H1 (cell line): ENCODE measurements around the gene BRIP1. TPM values are rescaled to one million over a fixed set of nuclear protein-coding genes. Genes with fewer than 3 reads are reported as not detected.

Experiments
- CTCF ChIA-PET: fragments of 300-600 bp; sonication (Branson Sonifier 250); formaldehyde crosslinking; loops from one replicate; lab custom pipeline; 2021; ENCODE audit not compliant: partially characterized antibody; lab: Charles Lee
- POLR2A ChIA-PET: fragments of 300-600 bp; sonication (Branson Sonifier 250); formaldehyde crosslinking; loops from one replicate; lab custom pipeline; 2021; ENCODE audit warnings: inconsistent platforms; ENCODE audit not compliant: partially characterized antibody; lab: Charles Lee
- DNase-seq, 2 experiments: peaks; one replicate each; pipeline versions ENCODE4 v3.0.0 to v3.0.0-alpha.2; 2010 to 2022; ENCODE audit warnings: low spot score in 2 of 2, low read depth in 1 of 2, mixed read lengths in 1 of 2
- FAIRE-seq: peaks from 2 replicates; lab custom pipeline; 2011; peaks lifted over from hg19 to GRCh38; lab: Jason Lieb, UNC
- H2AFZ ChIP-seq: 2 replicates; pipeline ENCODE4 v1.8.1; 2012; ENCODE audit warnings: low read length, inconsistent platforms
- H2AK5ac ChIP-seq: 2 replicates; pipeline ENCODE4 v1.6.1; 2013; ENCODE audit warnings: low read depth, low read length
- H2BK120ac ChIP-seq: replicated peaks from 2 replicates; pipeline ENCODE3; 2013; ENCODE audit warnings: low read depth, low read length, inconsistent platforms
- H2BK12ac ChIP-seq: 2 replicates; pipeline ENCODE4 v1.6.1; 2013; ENCODE audit warnings: low read depth, low read length
- H2BK15ac ChIP-seq: 2 replicates; pipeline ENCODE4 v1.6.1; 2013; ENCODE audit warnings: low read length
- H2BK20ac ChIP-seq: 2 replicates; pipeline ENCODE4 v1.6.1; 2013; ENCODE audit warnings: low read length
- H2BK5ac ChIP-seq: 2 replicates; pipeline ENCODE4 v1.6.1; 2013; ENCODE audit warnings: low read depth, low read length
- H3K14ac ChIP-seq: 2 replicates; pipeline ENCODE4 v1.6.1; 2013; ENCODE audit warnings: inconsistent platforms; ENCODE audit not compliant: insufficient read length
- H3K18ac ChIP-seq: 2 replicates; pipeline ENCODE4 v1.6.1; 2013; ENCODE audit warnings: low read length; ENCODE audit errors: extremely low read depth
- H3K23ac ChIP-seq: 2 replicates; pipeline ENCODE4 v1.6.1; 2013; ENCODE audit warnings: inconsistent platforms; ENCODE audit not compliant: insufficient read length
- H3K23me2 ChIP-seq: 2 replicates; pipeline ENCODE4 v1.6.1; 2013; ENCODE audit warnings: low read depth, low read length
- H3K27ac ChIP-seq: 2 replicates; pipeline ENCODE4 v1.6.1; 2011; ENCODE audit warnings: low read depth, low read length, inconsistent platforms
- H3K27me3 ChIP-seq, 4 experiments: replicated peaks in 1 of 4; 1 replicate in 1 of 4; 2 replicates in 3 of 4; pipeline versions ENCODE4 v1.6.1 to v1.8.1; 2011 to 2013; ENCODE audit warnings: low read length in 3 of 4, mild to moderate bottlenecking in 3 of 4, inconsistent platforms in 2 of 4, mixed read lengths in 2 of 4, moderate library complexity in 1 of 4; ENCODE audit not compliant: control insufficient read depth in 3 of 4, insufficient read depth in 3 of 4; ENCODE audit errors: extremely low read depth in 1 of 4
- H3K36me3 ChIP-seq, 4 experiments: 2 replicates each; pipeline versions ENCODE4 v1.6.1 to v1.8.1; 2011 to 2013; ENCODE audit warnings: mild to moderate bottlenecking in 4 of 4, low read length in 3 of 4, moderate library complexity in 2 of 4, control low read depth in 1 of 4, inconsistent platforms in 1 of 4; ENCODE audit not compliant: insufficient read depth in 4 of 4, control insufficient read depth in 2 of 4
- H3K4ac ChIP-seq: replicated peaks from 2 replicates; pipeline ENCODE3; 2013; ENCODE audit warnings: low read length, low read depth, mixed read lengths, inconsistent platforms; ENCODE audit not compliant: insufficient read length
- H3K4me1 ChIP-seq, 4 experiments: replicated peaks in 1 of 4; 1 replicate in 1 of 4; 2 replicates in 3 of 4; pipeline versions ENCODE4 v1.6.1 to v1.8.1; 2011 to 2013; ENCODE audit warnings: low read length in 3 of 4, inconsistent platforms in 2 of 4, mixed read lengths in 1 of 4; ENCODE audit not compliant: insufficient read depth in 4 of 4, control insufficient read depth in 3 of 4
- H3K4me2 ChIP-seq, 2 experiments: 2 replicates each; pipeline versions ENCODE4 v1.6.1 to v1.8.1; 2011 to 2013; ENCODE audit warnings: low read depth in 2 of 2, low read length in 2 of 2, control low read depth in 1 of 2, inconsistent platforms in 1 of 2, mild to moderate bottlenecking in 1 of 2; ENCODE audit not compliant: insufficient read depth in 1 of 2
- H3K4me3 ChIP-seq, 4 experiments: fragments of 200-600, 300-600 bp in 1 of 4; sonication (generic), shearing (Covaris generic), sonication (Bioruptor Twin) in 1 of 4; 2 replicates each; pipeline versions ENCODE4 v1.5.1 to v1.8.1; 2011 to 2016; ENCODE audit warnings: low read length in 4 of 4, low read depth in 3 of 4, control low read depth in 2 of 4, inconsistent platforms in 2 of 4, mild to moderate bottlenecking in 2 of 4, mixed read lengths in 1 of 4, moderate library complexity in 1 of 4; ENCODE audit not compliant: insufficient read depth in 2 of 4; ENCODE audit errors: extremely low read depth in 1 of 4
- H3K56ac ChIP-seq: replicated peaks from 2 replicates; pipeline ENCODE3; 2013; ENCODE audit warnings: low read depth, mild to moderate bottlenecking, mixed read lengths, low read length, inconsistent platforms; ENCODE audit not compliant: insufficient read length
- H3K79me1 ChIP-seq: 2 replicates; pipeline ENCODE4 v1.6.1; 2013; ENCODE audit warnings: low read depth, low read length, control low read depth
- H3K79me2 ChIP-seq, 2 experiments: 2 replicates each; pipeline versions ENCODE4 v1.6.1 to v1.8.1; 2012 to 2013; ENCODE audit warnings: low read length in 2 of 2, mild to moderate bottlenecking in 2 of 2, inconsistent platforms in 1 of 2; ENCODE audit not compliant: insufficient read depth in 2 of 2, control insufficient read depth in 1 of 2
- H3K9ac ChIP-seq, 4 experiments: replicated peaks in 1 of 4; 1 replicate in 1 of 4; 2 replicates in 3 of 4; pipeline versions ENCODE4 v1.6.1 to v1.8.1; 2011 to 2013; ENCODE audit warnings: low read depth in 3 of 4, low read length in 3 of 4, control low read depth in 2 of 4, mild to moderate bottlenecking in 2 of 4, moderate library complexity in 2 of 4, inconsistent platforms in 1 of 4; ENCODE audit errors: extremely low read depth in 1 of 4
- H3K9me3 ChIP-seq, 2 experiments: 2 replicates each; pipeline versions ENCODE4 v1.6.1 to v1.8.1; 2012 to 2013; ENCODE audit warnings: mild to moderate bottlenecking in 2 of 2, moderate library complexity in 2 of 2, control low read depth in 1 of 2, inconsistent platforms in 1 of 2, low read depth in 1 of 2, low read length in 1 of 2, mixed read lengths in 1 of 2; ENCODE audit not compliant: insufficient read depth in 2 of 2
- H4K20me1 ChIP-seq, 2 experiments: replicated peaks in 1 of 2; 2 replicates each; pipeline versions ENCODE3 to v1.8.1; 2011 to 2013; ENCODE audit warnings: inconsistent platforms in 2 of 2, low read length in 2 of 2, mild to moderate bottlenecking in 1 of 2; ENCODE audit not compliant: insufficient read depth in 2 of 2, control insufficient read depth in 1 of 2
- H4K5ac ChIP-seq: 2 replicates; pipeline ENCODE4 v1.6.1; 2013; ENCODE audit warnings: low read length, low read depth, mixed read lengths, inconsistent platforms; ENCODE audit not compliant: insufficient read length
- H4K8ac ChIP-seq: 2 replicates; pipeline ENCODE4 v1.8.0; 2013; ENCODE audit warnings: mild to moderate bottlenecking, moderate library complexity, low read length, inconsistent platforms; ENCODE audit not compliant: insufficient read depth; ENCODE audit errors: extremely low read depth
- H4K91ac ChIP-seq: replicated peaks from 2 replicates; pipeline ENCODE3; 2013; ENCODE audit warnings: low read length, mixed read lengths, inconsistent platforms; ENCODE audit not compliant: insufficient read length
- BACH1 ChIP-seq: IDR thresholded peaks from 2 replicates; pipeline ENCODE4 v1.6.1; 2012; ENCODE audit warnings: low read length, improper control_type of control experiment
- CTBP2 ChIP-seq: IDR thresholded peaks from 2 replicates; pipeline ENCODE4 v1.7.0; 2011; ENCODE audit warnings: borderline replicate concordance, mild to moderate bottlenecking, moderate library complexity, mixed read lengths, low read length; ENCODE audit not compliant: insufficient read depth, insufficient read length
- EGR1 ChIP-seq: IDR thresholded peaks from 2 replicates; pipeline ENCODE4 v1.6.1; 2011; ENCODE audit warnings: low read depth, low read length, borderline replicate concordance
- FOSL1 ChIP-seq: IDR thresholded peaks from 2 replicates; pipeline ENCODE4 v1.6.1; 2011; ENCODE audit warnings: mild to moderate bottlenecking, low read depth, low read length, moderate library complexity; ENCODE audit not compliant: insufficient read depth
- HDAC6 ChIP-seq: IDR thresholded peaks from one replicate; pipeline ENCODE4 v1.7.1; 2012; ENCODE audit warnings: low read depth, mild to moderate bottlenecking, inconsistent platforms, low read length, moderate library complexity
- KDM4A ChIP-seq: IDR thresholded peaks from one replicate; pipeline ENCODE4 v1.7.1; 2012; ENCODE audit warnings: low read depth, mild to moderate bottlenecking, moderate library complexity, low read length, inconsistent platforms; ENCODE audit not compliant: severe bottlenecking
- NANOG ChIP-seq: IDR thresholded peaks from 2 replicates; pipeline ENCODE4 v1.6.1; 2011; ENCODE audit warnings: low read length, low read depth, mild to moderate bottlenecking, inconsistent platforms; ENCODE audit not compliant: insufficient read depth, poor library complexity, severe bottlenecking
- PHF8 ChIP-seq: fragments of 200-600 bp; sonication (generic); conservative IDR thresholded peaks from 2 replicates; pipeline ENCODE4 v1.7.1; 2012; ENCODE audit warnings: low read depth, mild to moderate bottlenecking, inconsistent platforms, low read length, moderate library complexity
- POU5F1 ChIP-seq: IDR thresholded peaks from 2 replicates; pipeline ENCODE4 v1.6.1; 2011; ENCODE audit warnings: low read depth, mild to moderate bottlenecking, low read length, moderate library complexity
- SIX5 ChIP-seq: IDR thresholded peaks from 2 replicates; pipeline ENCODE4 v1.6.1; 2011; ENCODE audit warnings: mild to moderate bottlenecking, low read depth, low read length
- SP1 ChIP-seq: IDR thresholded peaks from 2 replicates; pipeline ENCODE4 v1.6.1; 2011; ENCODE audit warnings: low read depth, low read length
- TBP ChIP-seq: IDR thresholded peaks from 2 replicates; pipeline ENCODE4 v1.6.1; 2011; ENCODE audit warnings: low read depth, low read length, improper control_type of control experiment
- TCF12 ChIP-seq: IDR thresholded peaks from 2 replicates; pipeline ENCODE4 v1.6.1; 2011; ENCODE audit warnings: low read depth, mild to moderate bottlenecking, low read length
- polyA plus RNA-seq, 7 experiments: library from polyadenylated mRNA; depleted of rRNA in 3 of 7; stranded (reverse) in 5 of 7; unstranded in 2 of 7; fragments of >200 nt in 5 of 7; fragments of 200-250 nt in 2 of 7; gene quantifications; 1 replicate in 5 of 7; 2 replicates in 1 of 7; 4 replicates in 1 of 7; pipeline versions ENCODE4 v1.2.1 to v1.2.3, GENCODE V29; 2011 to 2013; ENCODE audit warnings: missing spikeins in 2 of 7, mixed read lengths in 2 of 7
- total RNA-seq: library from RNA; stranded (reverse); fragmentation: NEBNext Ultra II Directional; extraction: Animal tissue kit (Norgen Biotek cat#: 25700); gene quantifications from 2 replicates; pipeline ENCODE4 v1.2.1, GENCODE V29; 2021

The BRIP1 gene
- total and polyA plus RNA-seq, 2 of the 8 experiments (the other 6 are each of a cell fraction or from before 2014, with no cell fraction given) = 5.8 to 19.2 TPM

DNA sequence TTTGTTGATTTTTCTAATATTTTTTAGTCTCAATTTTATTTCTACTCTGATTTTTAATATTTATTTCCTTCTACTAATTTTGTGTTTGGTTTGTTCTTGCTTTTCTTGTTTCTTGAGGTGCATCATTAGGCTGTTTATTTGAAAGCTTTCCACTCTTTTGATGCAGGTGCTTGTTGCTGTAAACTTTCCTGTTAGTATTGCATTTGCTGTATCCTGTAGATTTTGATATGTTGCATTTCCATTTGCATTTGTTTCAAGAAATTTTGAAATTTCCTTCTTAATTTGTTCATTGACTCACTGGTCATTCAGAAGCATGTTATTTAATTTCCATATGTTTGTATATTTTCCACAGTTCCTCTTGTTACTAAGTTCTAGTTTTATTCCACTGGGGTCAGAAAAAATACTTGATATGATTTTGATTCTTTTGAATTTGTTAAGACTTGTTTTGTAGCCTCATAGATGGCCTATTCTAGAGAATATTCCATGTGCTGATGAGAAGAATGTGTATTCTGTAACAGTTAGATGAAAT, 229.3 kb downstream of the BRIP1 start:
- no peaks in the 10 kb centered on the region for H3K79me1 ChIP-seq
- no peak overlapping the region for H3K4ac ChIP-seq
- TF ChIP-seq CTBP2 = no peak
- no peak for TF ChIP-seq SIX5
- TF ChIP-seq KDM4A = no peak
- no peak for TF ChIP-seq EGR1
- no peak for TF ChIP-seq FOSL1
- no peak for TF ChIP-seq TCF12
- TF ChIP-seq TBP = no peak
- no peak for TF ChIP-seq BACH1
- no peak for TF ChIP-seq POU5F1
- no peak for TF ChIP-seq HDAC6
- no peak for TF ChIP-seq PHF8
- TF ChIP-seq NANOG = no peak
- no peak for TF ChIP-seq SP1
- no peak overlapping the region for H3K9ac ChIP-seq
- CTCF ChIA-PET = interaction anchor here (0.6 to 1.6 kb wide), 6 partner anchors 10 to 812 kb away, joined by 3 to 4 read pairs (median 3); no protein-coding TSS in a partner anchor
- no peaks in the 10 kb centered on the region for H3K27me3 ChIP-seq
- no peak overlapping the region for H4K8ac ChIP-seq
- H3K79me2 ChIP-seq = no peaks in the 10 kb centered on the region
- no peak overlapping the region for H3K14ac ChIP-seq
- no peaks in the 10 kb centered on the region for H3K9me3 ChIP-seq
- DNase-seq (no peak), FAIRE-seq (no peak)
- H3K4me1 ChIP-seq = no peaks in the 10 kb centered on the region
- H3K23ac ChIP-seq = no peak overlapping the region
- H3K27ac ChIP-seq = no peak overlapping the region
- no peak overlapping the region for H2BK12ac ChIP-seq
- no peak overlapping the region for H2BK120ac ChIP-seq
- POLR2A ChIA-PET = no interaction called here
- H3K4me3 ChIP-seq = no peak overlapping the region
- H4K5ac ChIP-seq = no peak overlapping the region
- no peak overlapping the region for H2AFZ ChIP-seq
- no peaks in the 10 kb centered on the region for H4K20me1 ChIP-seq
- H3K4me2 ChIP-seq = no peak overlapping the region
- no peak overlapping the region for H3K18ac ChIP-seq
- H2BK15ac ChIP-seq = no peak overlapping the region
- no peak overlapping the region for H3K56ac ChIP-seq
- H2BK20ac ChIP-seq = no peak overlapping the region
- H3K23me2 ChIP-seq = no peaks in the 10 kb centered on the region
- H2AK5ac ChIP-seq = no peak overlapping the region
- H4K91ac ChIP-seq = no peak overlapping the region
- no peaks in the 10 kb centered on the region for H3K36me3 ChIP-seq
- H2BK5ac ChIP-seq = no peak overlapping the region
